GM13976 (cell line): ENCODE results near the gene SOBP.

Experiments
- DNase-seq: peaks from one replicate; pipeline ENCODE4 v3.0.0; 2012; ENCODE audit warnings: low spot score
- CTCF ChIP-seq: IDR thresholded peaks from 2 replicates; pipeline ENCODE4 v1.5.1; 2012; ENCODE audit warnings: borderline replicate concordance, mild to moderate bottlenecking; ENCODE audit not compliant: insufficient read depth; ENCODE audit errors: extremely low read depth, missing control alignments, control extremely low read depth
- in situ Hi-C: fragments of 300-500 bp; cut with MboI; formaldehyde crosslinking; loops from one replicate; pipeline ENCODE4 v1.12.0; 2022; ENCODE audit warnings: low sequenced_read_pairs, mixed read lengths, inconsistent platforms; ENCODE audit not compliant: unreplicated experiment

SOBP gene

DNA sequence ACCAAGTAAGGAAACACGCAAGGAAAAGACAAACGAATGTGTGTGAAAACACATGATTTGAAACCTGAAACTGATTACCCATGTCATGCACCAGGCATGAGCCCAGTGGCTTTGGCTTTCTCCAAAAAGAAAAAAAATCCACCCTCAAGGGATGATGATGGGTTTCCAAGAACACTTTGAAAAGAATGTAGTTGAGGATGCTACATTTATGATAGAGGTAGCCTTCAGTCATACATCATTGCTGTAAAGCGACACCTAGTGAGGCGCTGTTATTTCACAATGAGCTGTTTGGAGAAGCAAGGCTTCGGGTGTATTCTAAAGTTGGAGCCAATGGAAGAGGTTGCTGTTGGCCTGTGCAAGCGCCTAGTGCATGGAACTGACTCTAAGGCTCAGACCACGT is 209.3 kb downstream of the SOBP start:
- TF ChIP-seq CTCF = no peak
- in situ Hi-C loops = no loop called here
- DNase-seq = no peak

DNA sequence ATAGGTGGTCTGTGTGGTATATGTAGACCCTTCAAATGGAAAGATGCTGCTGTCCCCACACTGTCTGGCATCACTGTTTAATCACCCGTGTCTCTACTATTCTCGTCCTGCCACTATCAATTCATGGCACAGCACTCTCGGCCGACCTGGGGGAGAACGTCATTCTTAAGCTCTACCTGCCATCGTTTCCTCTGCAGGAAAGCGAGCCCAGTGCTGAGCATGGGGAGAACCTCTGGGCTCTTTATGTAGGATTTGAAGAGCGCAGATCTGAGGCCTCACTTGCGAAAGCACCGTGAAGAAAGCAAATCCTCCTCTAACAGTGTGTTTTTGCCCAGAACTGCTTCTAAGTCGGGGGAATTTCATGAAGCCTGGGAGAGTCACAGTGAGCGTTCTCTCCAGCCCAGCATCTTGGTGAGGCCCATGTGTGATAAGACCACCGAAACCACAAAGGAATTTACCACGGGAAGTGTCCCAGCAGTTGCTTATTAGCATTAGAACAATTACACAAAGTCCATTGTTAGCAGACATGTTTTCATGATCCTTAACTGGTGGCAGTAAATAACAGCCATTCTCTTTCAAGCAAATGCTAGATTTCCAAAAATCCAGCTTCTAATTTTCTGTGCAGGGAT is 209.9 kb downstream of the SOBP start:
- DNase-seq = no peak
- in situ Hi-C loops = no loop called here
- no peak for TF ChIP-seq CTCF

DNA sequence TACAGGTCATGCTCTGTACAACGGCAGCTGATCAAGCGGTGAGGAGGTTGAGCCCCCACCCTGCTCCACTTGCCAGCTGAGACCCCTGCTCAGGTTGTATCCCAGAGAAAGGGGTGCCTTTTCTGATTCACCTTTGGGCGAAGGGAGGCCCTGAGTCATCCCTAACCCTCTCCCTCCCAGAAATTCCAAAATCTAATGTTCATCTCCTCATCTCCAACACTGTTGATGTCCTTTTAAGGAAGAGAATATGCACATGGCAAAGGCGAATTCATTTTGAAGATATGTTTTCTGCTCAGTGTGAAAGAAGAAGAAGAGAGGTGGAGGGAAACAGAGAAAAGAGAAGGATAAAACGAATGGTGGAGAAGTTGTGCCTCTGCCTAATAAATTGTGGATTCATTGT is 213.7 kb downstream of the SOBP start:
- in situ Hi-C loops = no loop called here
- no peak for DNase-seq
- TF ChIP-seq CTCF = no peak

- TF ChIP-seq CTCF = peak; percentile 54
- in situ Hi-C loops = no loop called here
- peak; percentile 53 for DNase-seq
Observed at GRCh38 chr6:107704347-107705013, 214.6 kb downstream of the SOBP start.

DNA sequence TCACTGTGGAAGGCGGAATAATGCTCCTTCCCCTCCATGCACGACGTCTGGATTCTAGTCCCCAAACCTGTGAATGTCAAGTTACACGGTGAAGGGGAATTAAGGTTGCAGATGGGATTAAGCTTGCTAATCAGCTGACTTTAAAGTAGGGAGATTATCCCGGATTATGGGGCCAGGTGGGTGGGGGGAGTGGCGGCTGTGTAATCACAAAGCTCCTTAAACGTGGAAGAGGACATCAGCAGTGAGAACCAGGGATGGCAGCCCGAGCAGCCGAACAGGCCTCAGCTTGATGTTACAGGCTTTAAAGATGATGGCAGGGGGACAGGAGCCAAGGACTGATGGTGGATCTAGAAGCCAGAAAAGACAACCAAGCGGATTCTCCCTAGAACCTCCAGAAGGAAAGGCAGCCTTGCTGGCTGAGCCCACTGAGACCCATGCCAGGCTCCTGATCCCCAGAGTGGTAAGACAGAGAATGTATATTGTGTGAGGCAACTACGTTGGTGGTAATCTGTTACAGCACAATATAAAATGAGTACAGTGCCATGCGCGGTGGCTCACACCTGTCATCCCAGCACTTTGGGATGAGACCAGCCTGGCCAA is 216.7 kb downstream of the SOBP start:
- TF ChIP-seq CTCF = no peak
- in situ Hi-C loops = no loop called here
- no peak for DNase-seq

DNA sequence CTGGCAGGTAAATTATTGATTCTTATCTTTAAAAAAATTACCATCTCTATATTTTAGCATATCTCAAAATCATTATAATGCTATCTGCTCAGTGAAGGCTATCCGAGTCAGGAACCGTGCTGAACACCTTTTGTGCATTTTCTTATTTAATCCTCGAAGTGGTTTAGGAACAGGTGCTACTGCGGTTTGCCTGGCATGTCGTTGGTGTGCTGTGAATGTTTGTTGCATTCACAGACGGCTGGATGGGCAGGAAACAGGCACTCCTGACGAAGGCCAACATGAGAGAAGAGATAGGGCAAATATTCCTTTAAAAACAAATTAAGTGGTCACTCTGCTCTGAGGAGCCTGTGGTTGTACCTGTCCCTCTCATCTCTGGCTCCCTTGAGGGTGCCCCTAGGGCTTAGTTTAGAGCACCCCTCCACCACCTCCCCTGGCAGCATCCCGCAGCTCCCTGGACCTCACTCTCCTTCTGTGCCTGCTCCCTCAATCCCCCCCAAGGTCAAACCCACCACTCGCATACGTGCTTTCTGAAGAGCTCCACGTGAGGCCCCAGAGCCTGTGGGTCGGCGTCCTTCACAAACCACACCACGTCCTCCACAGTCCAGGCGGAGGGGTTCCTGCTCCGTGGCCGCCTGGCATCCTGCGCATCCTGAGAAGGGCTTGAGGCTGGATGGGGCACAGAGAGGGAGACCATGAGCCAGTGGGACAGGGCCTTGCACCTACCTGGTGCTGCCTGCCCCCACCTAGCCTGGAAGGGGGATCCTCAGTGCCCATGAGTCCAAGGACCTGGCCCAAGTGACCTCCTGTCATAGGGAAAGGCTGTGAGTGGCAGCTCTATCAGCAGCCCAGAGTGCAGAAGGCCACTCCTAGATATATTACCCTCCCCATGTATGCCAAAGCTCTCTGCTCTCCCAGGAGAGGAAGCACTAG is 217.7 kb downstream of the SOBP start:
- in situ Hi-C loops = no loop called here
- no peak for DNase-seq
- TF ChIP-seq CTCF = no peak
